ENCODE measurements around the gene MYBL2. TPM values are rescaled to one million over a fixed set of nuclear protein-coding genes. Genes with fewer than 3 reads are reported as not detected.

The MYBL2 gene
- total and polyA plus RNA-seq, 2 donors (not counting 1 experiment from before 2014, with no cell fraction given) = 2.7 to 35.8 TPM

DNA sequence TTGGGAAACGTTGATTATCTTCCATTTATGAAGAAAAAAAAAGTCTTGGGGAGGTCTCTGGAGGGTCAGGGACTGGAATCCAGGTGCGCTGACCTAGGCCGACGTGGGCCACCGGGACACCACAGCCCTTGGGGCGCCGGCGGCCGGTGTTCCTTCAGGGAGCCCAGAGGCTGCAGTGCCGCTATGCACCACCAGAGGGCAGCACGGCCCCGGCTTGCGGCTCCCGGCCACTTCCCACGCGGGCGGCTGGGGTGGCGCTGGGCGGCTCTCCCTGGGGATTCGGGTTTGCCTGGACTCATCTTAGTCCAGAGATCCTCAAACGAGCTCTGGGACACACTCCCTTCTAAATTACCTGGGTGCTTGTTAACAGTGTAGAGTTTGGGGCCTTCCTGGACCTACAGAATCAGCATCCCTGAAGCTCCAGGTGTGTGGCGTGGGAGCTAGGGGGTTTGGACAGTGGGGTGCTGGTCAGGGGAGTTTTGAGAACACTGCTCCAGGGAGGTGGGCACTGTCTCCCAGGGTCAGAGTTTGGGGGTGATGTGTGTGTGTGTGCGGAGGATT, 82.9 kb downstream of the MYBL2 start:
- 10% methylated on average over 22 of the region's 23 CpGs for WGBS (ENCODE audit: insufficient coverage)
- H3K4me2 ChIP-seq (replicated peaks; ENCODE audit: low read depth, low read length, poor library complexity, severe bottlenecking) = peak overlapping the region; percentile 52
- no peaks in the 10 kb centered on the region for H3K27me3 Mint-ChIP-seq
- H3K9me3 Mint-ChIP-seq (ENCODE audit: insufficient read depth) = no peaks in the 10 kb centered on the region
- no peaks in the 10 kb centered on the region for H3K27me3 ChIP-seq (replicated peaks in 1 of 4; ENCODE audit: control extremely low read depth in 1 of 4, control insufficient read depth in 3 of 4, insufficient read depth in 4 of 4, low read length in 3 of 4)
- ATAC-seq (ENCODE audit: low read depth) (peak; percentile 52), DNase-seq (peak; percentile 77)
- TF ChIP-seq, protein P1, sequence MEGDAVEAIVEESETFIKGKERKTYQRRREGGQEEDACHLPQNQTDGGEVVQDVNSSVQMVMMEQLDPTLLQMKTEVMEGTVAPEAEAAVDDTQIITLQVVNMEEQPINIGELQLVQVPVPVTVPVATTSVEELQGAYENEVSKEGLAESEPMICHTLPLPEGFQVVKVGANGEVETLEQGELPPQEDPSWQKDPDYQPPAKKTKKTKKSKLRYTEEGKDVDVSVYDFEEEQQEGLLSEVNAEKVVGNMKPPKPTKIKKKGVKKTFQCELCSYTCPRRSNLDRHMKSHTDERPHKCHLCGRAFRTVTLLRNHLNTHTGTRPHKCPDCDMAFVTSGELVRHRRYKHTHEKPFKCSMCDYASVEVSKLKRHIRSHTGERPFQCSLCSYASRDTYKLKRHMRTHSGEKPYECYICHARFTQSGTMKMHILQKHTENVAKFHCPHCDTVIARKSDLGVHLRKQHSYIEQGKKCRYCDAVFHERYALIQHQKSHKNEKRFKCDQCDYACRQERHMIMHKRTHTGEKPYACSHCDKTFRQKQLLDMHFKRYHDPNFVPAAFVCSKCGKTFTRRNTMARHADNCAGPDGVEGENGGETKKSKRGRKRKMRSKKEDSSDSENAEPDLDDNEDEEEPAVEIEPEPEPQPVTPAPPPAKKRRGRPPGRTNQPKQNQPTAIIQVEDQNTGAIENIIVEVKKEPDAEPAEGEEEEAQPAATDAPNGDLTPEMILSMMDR (IDR thresholded peaks at IDR 0.05) = peak; percentile 100
- TF ChIP-seq EZH2 (IDR thresholded peaks at IDR 0.05; ENCODE audit: borderline replicate concordance, insufficient read depth, low read depth, low read length, poor library complexity, severe bottlenecking) = no peak
- no peaks in the 10 kb centered on the region for H3K9me3 ChIP-seq (ENCODE audit: control extremely low read depth in 1 of 3, control insufficient read depth in 2 of 3, insufficient read depth in 1 of 3, low read length in 2 of 3)
- H3K9ac ChIP-seq (ENCODE audit: low read length) = no peak overlapping the region
- H3K4me1 ChIP-seq (ENCODE audit: control insufficient read depth in 2 of 2, insufficient read depth in 2 of 2, low read length in 2 of 2) = peaks cover 35 to 40% of the 10 kb centered on the region in 2 donors
- peaks cover 38% of the 10 kb centered on the region for H3K4me1 Mint-ChIP-seq
- ChIA-PET CTCF (interaction anchor here (0.7 to 6.4 kb wide), 17 partner anchors 8 to 440 kb away, joined by 3 to 135 read pairs (median 4); no protein-coding TSS in a partner anchor), POLR2A (no interaction called here)
- no peaks in the 10 kb centered on the region for H3K36me3 ChIP-seq (replicated peaks in 1 of 2; ENCODE audit: control extremely low read depth in 1 of 2, control insufficient read depth in 1 of 2, extremely low read depth in 1 of 2, insufficient read depth in 2 of 2, low read length in 1 of 2)
- H3K4me3 Mint-ChIP-seq = peak overlapping the region; percentile 16
- H2AFZ ChIP-seq (ENCODE audit: insufficient read depth, low read depth, low read length, poor library complexity, severe bottlenecking) = peak overlapping the region; percentile 62
- peak overlapping the region; percentile 23 for H3K27ac Mint-ChIP-seq
- no peak overlapping the region for H3K27ac ChIP-seq (ENCODE audit: low read length in 2 of 2)
- H3K4me3 ChIP-seq (ENCODE audit: control extremely low read depth in 1 of 5, extremely low read depth in 1 of 5, insufficient read depth in 1 of 5, low read depth in 2 of 5, low read length in 4 of 5) = no peak overlapping the region
- H3K79me2 ChIP-seq (ENCODE audit: control insufficient read depth, insufficient read depth, low read length) = no peaks in the 10 kb centered on the region
- no peaks in the 10 kb centered on the region for H4K20me1 ChIP-seq (ENCODE audit: control insufficient read depth, insufficient read depth, low read length, poor library complexity, severe bottlenecking)
- intact Hi-C loops (cut with micrococcal nuclease) = loop anchor here (1.0 to 5.0 kb wide), 2 partner anchors 330 to 442 kb away; no protein-coding TSS in a partner anchor

DNA sequence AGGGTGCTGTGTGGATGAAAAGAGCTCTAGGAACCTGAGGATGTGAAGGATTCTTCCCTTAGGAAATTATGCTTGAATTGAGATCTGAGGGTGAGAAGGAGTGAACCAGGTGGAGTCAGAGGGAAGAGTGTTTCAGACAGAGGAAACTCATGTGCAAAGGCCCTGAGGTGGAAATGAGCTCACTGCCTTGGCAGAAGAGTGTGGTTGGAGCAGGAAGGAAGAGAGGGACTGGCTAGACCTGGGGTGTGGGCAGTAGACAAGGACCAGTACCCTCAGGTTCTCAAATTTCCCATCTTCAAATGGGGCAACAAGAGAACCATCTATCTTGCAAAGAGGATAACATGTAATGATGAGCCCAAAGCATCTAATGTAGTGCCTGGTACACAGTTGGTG, 83.9 kb downstream of the MYBL2 start:
- Mint-ChIP-seq H3K27ac (peak overlapping the region; percentile 76), H3K9me3 (ENCODE audit: insufficient read depth) (no peaks in the 10 kb centered on the region), H3K4me3 (peak overlapping the region; percentile 5), H3K4me1 (peaks cover 34% of the 10 kb centered on the region), H3K27me3 (no peaks in the 10 kb centered on the region)
- peak overlapping the region; percentile 67 for H2AFZ ChIP-seq (ENCODE audit: insufficient read depth, low read depth, low read length, poor library complexity, severe bottlenecking)
- H3K4me3 ChIP-seq (ENCODE audit: control extremely low read depth in 1 of 5, extremely low read depth in 1 of 5, insufficient read depth in 1 of 5, low read depth in 2 of 5, low read length in 4 of 5) = no peak overlapping the region
- intact Hi-C loops (cut with micrococcal nuclease) = loop anchor here (5.0 kb wide), 1 partner anchor 442 kb away; no protein-coding TSS in a partner anchor
- no peaks in the 10 kb centered on the region for H3K9me3 ChIP-seq (ENCODE audit: control extremely low read depth in 1 of 3, control insufficient read depth in 2 of 3, insufficient read depth in 1 of 3, low read length in 2 of 3)
- POLR2A ChIA-PET = interaction anchor here (0.6 kb wide), 1 partner anchor 208 kb away, joined by 3 read pairs; no protein-coding TSS in a partner anchor
- no peaks in the 10 kb centered on the region for H3K27me3 ChIP-seq (replicated peaks in 1 of 4; ENCODE audit: control extremely low read depth in 1 of 4, control insufficient read depth in 3 of 4, insufficient read depth in 4 of 4, low read length in 3 of 4)
- TF ChIP-seq, protein P1 (IDR thresholded peaks at IDR 0.05) = no peak
- no peak for TF ChIP-seq EZH2 (IDR thresholded peaks at IDR 0.05; ENCODE audit: borderline replicate concordance, insufficient read depth, low read depth, low read length, poor library complexity, severe bottlenecking)
- peaks cover 28 to 33% of the 10 kb centered on the region in 2 donors for H3K4me1 ChIP-seq (ENCODE audit: control insufficient read depth in 2 of 2, insufficient read depth in 2 of 2, low read length in 2 of 2)
- no peak for DNase-seq
- H3K9ac ChIP-seq (ENCODE audit: low read length) = no peak overlapping the region
- H3K79me2 ChIP-seq (ENCODE audit: control insufficient read depth, insufficient read depth, low read length) = no peaks in the 10 kb centered on the region
- no peaks in the 10 kb centered on the region for H3K36me3 ChIP-seq (replicated peaks in 1 of 2; ENCODE audit: control extremely low read depth in 1 of 2, control insufficient read depth in 1 of 2, extremely low read depth in 1 of 2, insufficient read depth in 2 of 2, low read length in 1 of 2)
- H3K27ac ChIP-seq (ENCODE audit: low read length in 2 of 2) = no peak overlapping the region
- CTCF ChIA-PET = interaction anchor here (0.6 to 6.4 kb wide), 9 partner anchors 9 to 439 kb away, joined by 3 to 135 read pairs (median 7); no protein-coding TSS in a partner anchor
- peak overlapping the region; percentile 5 for H3K4me2 ChIP-seq (replicated peaks; ENCODE audit: low read depth, low read length, poor library complexity, severe bottlenecking)
- no peak for ATAC-seq (ENCODE audit: low read depth)
- H4K20me1 ChIP-seq (ENCODE audit: control insufficient read depth, insufficient read depth, low read length, poor library complexity, severe bottlenecking) = no peaks in the 10 kb centered on the region

Measured in B cell (primary cell).